OCI-LY3 (cell line): ENCODE measurements around the gene MYL10.

Experiments used
- EZH2phosphoT487 ChIP-seq: fragments of 200-600 bp; shearing (Covaris generic); IDR thresholded peaks from 2 replicates; pipeline ENCODE4 v1.6.1; 2018; ENCODE audit warnings: antibody characterized with exemption, mixed run types, low read depth
- TF ChIP-seq, protein P1 (sequence below): fragments of 200-600, 300-600 bp; sonication (generic); IDR thresholded peaks from 2 replicates; pipeline ENCODE4 v1.5.1; 2014; ENCODE audit warnings: antibody characterized with exemption, low read length, low read depth

DNA sequence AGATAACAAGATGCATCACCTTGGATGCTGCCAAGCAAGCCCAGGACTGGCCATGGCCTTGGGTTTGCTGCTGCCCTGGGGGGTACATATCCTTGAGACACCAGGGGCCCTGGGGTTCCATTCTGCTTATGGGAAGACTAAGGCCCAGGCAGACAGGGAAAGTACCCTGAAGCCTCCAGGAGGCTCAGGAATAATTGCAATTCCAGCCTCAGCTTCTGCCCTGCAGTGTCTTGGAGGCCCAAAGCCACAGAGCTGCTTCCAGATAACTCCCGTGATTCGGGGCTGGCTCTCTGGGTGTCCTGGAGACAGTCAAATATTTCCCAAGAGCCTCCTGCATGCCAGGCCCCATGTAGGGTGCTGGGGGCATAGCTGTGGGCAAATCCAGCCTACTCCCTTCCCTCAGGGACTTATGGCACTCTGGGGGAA is 22.6 kb downstream of the MYL10 start:
- TF ChIP-seq, protein P1, sequence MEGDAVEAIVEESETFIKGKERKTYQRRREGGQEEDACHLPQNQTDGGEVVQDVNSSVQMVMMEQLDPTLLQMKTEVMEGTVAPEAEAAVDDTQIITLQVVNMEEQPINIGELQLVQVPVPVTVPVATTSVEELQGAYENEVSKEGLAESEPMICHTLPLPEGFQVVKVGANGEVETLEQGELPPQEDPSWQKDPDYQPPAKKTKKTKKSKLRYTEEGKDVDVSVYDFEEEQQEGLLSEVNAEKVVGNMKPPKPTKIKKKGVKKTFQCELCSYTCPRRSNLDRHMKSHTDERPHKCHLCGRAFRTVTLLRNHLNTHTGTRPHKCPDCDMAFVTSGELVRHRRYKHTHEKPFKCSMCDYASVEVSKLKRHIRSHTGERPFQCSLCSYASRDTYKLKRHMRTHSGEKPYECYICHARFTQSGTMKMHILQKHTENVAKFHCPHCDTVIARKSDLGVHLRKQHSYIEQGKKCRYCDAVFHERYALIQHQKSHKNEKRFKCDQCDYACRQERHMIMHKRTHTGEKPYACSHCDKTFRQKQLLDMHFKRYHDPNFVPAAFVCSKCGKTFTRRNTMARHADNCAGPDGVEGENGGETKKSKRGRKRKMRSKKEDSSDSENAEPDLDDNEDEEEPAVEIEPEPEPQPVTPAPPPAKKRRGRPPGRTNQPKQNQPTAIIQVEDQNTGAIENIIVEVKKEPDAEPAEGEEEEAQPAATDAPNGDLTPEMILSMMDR: no peak
- TF ChIP-seq EZH2phosphoT487: no peak
